ENCODE measurements around the gene MYO5A.
"Not testable (repeated sequence)": the region's sequence is repeated elsewhere in the genome, so short reads cannot be mapped to it uniquely, and the experiment has no call there.

Gene MYO5A

DNA sequence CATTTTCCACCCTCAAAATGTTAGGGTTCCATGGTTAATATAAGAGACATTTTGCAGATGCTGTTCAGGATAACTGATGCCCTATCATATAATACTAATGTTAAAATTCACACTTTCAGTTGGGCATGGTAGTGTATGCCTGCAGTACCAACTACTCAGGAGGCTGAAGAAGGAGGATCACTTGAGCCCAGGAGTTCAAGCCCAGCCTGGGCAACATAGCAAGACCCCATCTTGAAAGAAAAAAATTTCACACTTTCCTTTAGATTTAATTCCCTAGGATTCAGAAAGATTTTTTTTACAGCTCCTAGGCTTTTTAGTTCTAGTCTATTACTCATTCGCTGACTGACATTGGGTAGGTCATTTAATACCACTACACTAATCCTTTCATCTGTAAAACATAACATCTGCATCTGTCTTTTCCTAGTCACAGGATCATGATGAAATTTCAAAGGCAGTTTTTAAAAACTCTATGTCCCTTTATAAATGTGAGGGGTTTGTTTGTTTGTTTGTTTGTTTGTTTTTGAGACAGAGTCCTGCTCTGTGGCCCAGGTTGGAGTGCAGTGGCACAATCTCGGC, 103.7 kb downstream of the MYO5A start:
- in situ Hi-C loops (cut with MboI; ENCODE audit: low sequenced_read_pairs), result no loop called here

DNA sequence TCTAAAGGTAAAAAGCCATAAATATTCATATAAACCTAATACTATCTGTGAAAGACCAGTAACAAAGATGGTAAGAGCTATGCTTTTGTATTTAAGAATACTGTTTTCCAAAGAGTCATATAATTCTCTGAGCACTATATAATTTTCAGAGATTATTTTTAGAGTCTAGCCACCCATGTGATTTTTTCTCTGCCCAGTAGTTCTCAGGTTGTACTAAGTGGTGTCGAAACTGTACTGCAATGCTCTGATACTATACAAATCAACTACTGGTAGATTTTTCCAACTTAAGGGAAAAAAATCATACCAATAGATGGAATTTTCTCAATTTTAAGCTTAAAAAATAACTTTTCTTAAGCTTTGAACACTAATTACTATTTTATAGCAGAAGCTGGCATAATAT, 104.8 kb downstream of the MYO5A start:
- in situ Hi-C loops (cut with MboI; ENCODE audit: low sequenced_read_pairs), result no loop called here

DNA sequence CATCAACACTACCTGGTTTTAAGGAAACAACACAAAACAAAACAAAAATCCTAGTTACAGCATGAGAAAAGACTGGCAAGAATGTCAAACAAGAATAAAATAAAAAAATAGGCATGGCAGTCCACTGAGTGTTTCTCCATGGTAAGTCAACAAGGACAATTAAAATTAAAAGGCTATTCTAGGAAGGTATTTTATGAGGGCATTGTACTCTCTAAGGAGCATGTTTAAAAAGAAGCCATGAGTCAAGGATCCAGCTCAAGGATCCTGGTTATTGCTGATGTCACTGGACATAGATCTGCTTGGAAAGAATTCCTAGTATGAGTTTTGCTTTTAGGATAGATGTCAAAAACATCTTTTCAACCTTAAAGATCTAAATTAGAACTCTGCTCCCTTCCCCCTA, 106.7 kb downstream of the MYO5A start:
- in situ Hi-C loops (cut with MboI; ENCODE audit: low sequenced_read_pairs), result no loop called here

DNA sequence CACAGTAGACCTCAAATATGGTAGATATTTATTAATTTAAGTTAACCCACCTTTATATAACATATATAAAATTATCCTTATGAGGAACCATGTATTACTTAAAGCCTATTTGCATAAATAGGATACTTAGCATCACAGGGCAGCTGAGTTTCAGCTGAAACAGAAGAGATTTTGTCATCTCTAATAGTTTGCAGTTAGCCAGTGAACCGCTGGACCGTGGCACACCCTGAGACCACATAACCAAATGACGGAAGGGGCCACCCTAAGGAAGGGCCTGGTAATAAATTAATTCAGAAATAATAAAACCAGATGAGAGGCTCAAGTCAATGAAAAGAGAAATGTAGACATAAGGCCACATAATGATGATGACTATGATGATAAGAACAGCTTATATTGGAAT, 107.7 kb downstream of the MYO5A start:
- in situ Hi-C loops (cut with MboI; ENCODE audit: low sequenced_read_pairs), result no loop called here

DNA sequence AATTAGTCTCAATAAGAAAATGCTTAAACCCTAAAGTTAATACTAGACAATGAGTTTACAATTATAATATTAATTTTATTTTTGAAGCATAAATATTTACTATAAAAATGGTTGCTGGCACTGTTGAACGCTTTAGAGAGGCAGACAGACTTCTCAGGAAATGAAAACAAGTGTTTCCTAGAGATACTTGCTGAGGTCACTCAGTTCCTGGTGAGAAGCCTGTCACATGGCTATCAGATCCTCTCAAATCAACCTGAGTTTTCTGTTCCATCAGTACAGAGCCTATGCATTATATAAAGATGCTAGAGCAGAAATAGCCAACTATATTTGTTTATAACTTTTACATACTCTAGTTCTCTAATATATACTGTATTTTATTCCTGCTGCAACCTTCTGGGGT, 109.2 kb downstream of the MYO5A start:
- in situ Hi-C loops (cut with MboI; ENCODE audit: low sequenced_read_pairs), result no loop called here

DNA sequence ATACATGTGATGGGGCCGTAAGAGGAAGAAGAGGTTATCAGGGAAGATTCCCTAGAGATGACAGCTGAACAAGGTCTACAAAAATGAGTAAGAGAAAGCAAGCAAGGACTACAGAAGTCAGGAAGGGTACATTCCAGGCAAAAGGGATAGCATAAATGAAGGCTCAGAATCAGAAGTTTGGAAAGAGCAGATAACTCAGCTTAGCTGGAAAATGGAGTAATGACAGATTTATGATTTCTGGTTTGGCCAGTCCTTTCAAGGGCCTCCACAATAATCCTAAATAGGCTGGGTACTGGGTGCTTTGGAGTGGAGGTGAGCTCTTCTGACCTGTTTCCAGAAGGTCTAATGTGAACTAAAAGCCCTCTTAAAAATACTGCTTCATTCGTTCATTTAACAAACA, 110.7 kb downstream of the MYO5A start:
- in situ Hi-C loops (cut with MboI; ENCODE audit: low sequenced_read_pairs), result no loop called here

DNA sequence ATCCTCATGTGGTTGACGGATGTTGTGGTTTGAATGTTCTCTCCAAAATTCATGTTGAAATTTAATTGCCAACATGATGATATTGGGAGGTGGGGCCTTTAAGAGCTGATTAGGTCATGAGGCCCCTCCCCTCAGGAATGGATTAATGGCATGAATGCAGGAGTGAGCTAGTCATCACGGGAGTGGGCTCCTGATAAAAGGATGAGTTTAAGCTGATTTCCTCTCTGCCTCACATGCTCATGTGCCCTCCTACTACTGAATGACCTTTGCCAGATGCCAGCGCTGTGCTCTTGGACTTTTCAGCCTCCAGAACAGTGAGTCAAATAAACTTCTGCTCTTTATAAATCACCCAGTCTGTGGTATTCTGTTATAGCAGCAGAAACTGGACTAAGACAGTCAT, 111.2 kb downstream of the MYO5A start:
- in situ Hi-C loops (cut with MboI; ENCODE audit: low sequenced_read_pairs), result no loop called here

DNA sequence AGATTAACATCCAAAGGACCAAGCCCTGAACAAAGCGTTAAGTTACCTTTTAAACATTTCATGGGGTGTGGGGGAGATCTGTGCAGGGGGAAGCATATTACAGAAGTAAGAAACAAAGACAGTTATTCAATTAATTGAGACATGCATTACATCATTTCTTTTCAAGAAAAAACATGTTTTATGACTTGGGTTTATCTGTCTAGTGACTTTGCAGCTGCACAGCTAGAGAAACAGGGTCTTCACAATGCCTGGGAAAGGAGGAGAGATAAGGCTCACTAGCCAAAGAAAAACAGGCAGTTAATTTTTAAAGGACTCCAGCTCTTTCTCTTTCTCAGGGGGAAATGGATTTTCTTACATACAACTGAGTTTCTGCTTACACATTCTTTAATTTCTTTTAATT, 112.1 kb downstream of the MYO5A start:
- in situ Hi-C loops (cut with MboI; ENCODE audit: low sequenced_read_pairs), result not testable (repeated sequence)

DNA sequence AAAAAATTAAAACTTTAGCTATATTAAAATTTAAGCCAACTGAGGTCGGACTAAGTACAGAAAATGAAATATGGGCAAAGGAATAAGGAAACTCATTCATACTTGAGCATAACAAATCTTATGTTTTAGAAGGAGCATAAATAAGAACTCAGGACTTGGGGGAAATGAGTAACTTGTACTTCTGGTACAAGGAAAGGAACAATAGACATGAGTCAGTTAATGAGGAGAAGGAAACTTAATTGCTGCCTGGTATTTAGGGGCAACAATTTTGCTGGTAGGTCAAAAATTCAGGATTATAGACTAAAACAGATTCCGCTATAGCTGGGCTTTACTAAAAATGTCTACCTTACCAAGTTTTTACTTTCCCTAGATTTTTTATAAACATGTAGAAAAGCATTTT, 113.1 kb downstream of the MYO5A start:
- in situ Hi-C loops (cut with MboI; ENCODE audit: low sequenced_read_pairs), result no loop called here

DNA sequence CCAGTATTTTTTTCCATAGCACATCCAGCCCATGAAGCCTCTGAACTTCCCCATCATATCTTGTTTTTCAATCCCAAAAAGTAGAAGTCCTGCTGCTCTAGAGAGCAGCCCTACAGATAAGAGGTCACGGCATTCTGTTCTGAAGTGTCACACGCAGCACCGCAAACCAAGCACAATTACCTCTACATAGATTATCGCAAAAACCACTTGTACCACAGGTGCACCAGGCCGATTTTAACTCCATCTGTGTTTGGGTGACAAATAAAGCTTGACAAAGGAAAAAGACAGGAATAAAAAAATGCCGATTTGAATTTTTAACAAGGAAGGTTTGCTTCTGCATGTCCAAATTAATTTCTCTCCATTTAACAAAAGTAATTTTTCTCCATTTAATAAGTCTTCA, 113.7 kb downstream of the MYO5A start:
- in situ Hi-C loops (cut with MboI; ENCODE audit: low sequenced_read_pairs), result no loop called here

DNA sequence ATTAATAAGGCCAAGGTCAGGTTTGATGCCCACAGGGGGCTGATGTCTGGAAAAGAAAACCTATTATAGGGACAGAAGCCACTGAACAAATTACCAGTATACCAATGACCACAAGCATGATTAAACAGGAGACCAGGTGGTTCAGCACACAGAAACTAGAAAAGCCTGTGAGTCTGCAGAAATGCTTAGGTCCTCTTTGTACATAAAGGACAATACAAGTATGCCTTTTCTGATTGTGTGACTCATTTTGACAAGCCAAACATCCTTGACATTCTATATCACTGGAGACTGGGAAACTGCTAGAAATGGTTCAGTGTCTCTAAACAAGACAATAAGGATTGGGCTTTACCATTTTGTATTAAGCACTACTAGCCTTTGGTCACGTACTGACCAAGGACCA, 119.9 kb downstream of the MYO5A start:
- in situ Hi-C loops (cut with MboI; ENCODE audit: low sequenced_read_pairs), result no loop called here

DNA sequence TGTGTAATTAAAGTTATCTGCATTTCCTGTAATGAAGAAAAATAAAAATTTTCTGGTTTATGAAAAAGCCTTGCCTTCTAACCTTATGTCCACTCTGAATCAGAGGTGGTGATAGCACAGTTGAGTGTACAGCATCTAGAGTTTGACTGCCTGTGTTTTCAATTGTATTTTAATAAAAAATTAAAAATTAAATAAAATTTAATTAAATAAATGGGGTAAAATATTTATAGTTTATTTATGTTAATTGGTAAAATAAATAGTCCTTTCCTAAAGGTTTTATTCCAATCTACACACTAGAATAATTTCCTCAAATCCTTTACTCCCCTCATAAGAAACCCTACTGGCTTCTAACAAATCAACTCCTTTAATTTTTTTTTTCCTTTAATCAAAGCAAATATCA, 121.3 kb downstream of the MYO5A start:
- in situ Hi-C loops (cut with MboI; ENCODE audit: low sequenced_read_pairs), result no loop called here

DNA sequence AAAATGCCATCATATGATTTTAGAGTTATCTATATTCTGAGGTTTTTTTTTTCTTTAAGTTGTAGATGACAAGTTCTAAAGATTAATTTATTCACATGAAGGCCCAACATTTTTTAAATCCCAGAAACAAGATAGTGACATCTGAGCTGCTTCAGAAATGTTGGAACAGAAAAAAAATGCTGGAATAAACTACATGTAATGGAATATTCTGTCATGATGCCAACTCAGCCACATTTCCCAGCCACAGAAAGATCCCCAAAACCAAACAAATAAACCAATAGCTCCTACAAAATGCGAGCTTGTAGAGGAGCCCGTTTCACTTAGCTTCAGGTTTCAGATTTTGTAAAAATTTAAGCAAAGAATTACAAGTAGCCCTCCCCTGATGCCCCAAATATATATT, 122.1 kb downstream of the MYO5A start:
- in situ Hi-C loops (cut with MboI; ENCODE audit: low sequenced_read_pairs), result no loop called here

DNA sequence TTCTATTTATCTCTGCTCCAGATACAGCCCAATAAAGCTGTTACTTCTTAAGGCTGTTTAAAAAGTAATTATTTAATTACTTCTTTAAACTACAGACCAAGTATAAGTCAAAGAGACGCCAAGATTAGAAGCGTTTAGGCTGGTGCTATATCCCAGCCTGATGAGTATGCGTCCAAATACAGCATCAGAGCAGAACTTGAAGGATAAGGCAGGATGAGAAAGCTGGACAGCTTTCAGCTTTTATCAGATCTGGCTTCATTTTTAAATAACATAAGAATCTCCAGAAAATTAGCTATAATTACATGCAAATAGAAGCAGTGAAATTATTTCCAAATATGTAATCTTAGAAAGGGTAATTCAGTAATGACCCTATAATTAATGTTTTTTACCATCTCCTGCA, 122.8 kb downstream of the MYO5A start:
- in situ Hi-C loops (cut with MboI; ENCODE audit: low sequenced_read_pairs), result no loop called here

DNA sequence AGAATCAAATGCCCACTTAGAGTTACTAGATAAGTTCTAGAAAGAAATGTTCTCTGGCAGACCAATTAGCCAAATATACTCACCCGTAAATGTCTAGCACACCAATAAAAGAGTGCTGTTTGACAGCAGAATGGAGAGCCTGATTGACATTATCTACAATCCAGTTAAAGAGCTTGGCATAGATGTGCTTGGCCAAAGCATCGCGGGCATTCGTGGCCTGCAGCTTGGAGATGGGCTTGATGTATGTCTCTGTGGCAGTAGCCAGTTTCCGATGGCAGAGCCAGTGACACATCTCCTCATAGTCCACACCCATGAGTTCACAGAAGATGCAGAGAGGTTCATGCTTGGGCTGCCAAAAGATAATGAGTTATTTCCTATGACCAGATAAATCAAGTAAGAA, 131.6 kb downstream of the MYO5A start:
- in situ Hi-C loops (cut with MboI; ENCODE audit: low sequenced_read_pairs), result no loop called here

DNA sequence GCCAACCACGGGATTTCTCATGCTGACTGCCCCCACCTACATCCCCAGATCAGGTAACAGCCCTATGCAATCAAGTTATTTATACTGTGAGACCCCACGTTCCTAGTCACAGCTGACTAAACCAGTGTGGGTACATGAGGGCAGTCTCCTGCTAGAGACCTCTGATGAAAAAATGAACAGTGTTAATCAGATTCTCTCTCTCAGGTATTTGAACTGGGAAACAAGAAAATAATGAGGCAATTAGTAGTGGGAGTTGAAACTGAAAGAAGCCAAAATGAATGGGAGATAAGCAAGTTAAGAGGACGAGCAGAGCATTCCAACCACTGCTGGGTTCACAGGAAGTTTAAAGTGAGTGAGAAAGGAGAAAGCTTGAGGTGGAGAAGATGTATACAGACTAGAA, 134.6 kb downstream of the MYO5A start:
- in situ Hi-C loops (cut with MboI; ENCODE audit: low sequenced_read_pairs), result no loop called here

DNA sequence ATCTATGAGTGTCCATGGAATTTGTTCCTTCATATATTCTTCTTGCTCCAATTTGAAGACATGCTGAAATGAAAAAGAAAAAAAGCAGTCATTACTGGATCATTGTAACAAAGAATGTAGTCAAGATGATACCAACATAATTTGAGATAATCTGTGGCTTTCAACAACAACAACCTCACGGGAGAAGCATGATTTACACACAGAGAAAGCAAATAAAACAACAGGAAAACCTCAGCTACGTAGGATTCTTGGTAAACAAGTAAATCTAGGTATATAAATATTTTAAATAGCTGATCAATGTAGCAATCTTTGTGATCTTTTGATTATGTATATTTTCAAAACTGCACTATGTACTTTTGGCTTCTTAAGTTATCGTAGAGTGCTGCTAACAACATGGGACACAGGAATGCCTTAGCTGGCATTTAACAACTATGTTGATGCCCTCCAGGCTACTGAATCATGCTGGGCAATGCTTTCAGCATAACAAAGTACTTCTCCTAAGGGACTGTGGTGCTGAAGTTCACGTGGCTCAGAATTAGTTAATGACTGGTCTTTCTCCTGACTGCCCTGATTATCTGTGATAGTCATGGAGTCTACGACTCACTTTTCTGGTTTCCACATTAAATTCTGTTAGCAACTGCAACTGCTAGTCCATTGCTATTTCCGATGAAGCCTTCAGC, 136.5 kb downstream of the MYO5A start:
- in situ Hi-C loops (cut with MboI; ENCODE audit: low sequenced_read_pairs), result no loop called here

DNA sequence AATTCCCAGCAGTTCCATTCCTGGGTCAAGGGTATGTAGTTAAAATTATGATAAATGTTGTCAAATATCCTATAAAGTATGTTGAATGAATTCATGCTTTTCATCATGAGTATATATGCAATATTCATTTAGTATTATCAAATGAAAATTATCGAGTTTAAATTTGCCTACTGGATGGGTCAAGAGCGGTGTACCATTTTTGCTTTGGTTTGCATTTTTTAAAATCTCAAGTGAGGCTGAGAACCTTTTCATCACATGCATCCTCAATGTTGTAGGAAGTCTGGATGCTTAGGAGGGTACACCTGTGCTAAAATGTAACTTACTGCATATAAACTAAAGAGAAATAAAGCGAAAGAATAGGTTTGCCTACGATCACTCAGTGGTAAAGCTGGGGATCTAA, 137.6 kb downstream of the MYO5A start:
- in situ Hi-C loops (cut with MboI; ENCODE audit: low sequenced_read_pairs), result no loop called here

DNA sequence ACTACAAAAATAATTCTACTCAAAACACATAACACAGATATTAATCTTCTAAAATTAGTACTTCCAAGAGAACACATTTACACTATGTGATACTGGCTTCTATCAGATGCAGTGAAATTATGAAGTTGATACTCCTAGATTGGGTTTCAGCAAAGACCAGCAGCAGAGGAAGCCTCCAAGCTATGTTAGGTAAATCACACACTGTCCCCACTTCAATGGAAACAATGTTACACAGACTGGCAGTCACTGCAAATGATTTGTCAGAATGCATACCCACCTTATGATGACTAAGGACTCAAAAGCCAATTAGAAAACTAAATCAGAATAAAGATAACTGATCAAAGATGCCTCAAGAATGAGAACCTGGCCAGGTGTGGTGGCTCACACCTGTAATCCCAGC, 143.0 kb downstream of the MYO5A start:
- in situ Hi-C loops (cut with MboI; ENCODE audit: low sequenced_read_pairs), result no loop called here

DNA sequence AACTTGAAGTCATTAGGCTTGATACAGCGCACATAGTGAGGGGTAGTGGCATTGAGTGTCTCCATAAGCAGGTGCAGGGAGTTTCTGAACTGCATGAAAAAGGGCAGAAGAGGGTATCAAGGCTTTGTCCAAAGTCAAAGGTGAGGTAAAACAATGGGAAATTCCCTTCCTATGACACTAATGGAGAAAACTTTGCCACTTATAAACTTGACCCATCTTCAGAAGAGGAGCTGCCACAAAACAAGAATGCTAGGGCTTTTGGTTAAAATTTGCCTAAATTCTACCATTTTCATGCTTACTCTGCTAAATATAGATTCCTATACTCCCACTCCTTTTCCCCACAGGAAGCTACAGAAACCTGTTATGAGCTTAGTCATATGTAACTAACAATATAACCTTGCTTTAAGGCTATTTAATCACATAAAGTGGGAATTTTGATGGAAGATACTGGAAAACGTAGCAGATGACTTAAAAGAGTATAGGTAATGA, 145.5 kb downstream of the MYO5A start:
- in situ Hi-C loops (cut with MboI; ENCODE audit: low sequenced_read_pairs), result no loop called here

DNA sequence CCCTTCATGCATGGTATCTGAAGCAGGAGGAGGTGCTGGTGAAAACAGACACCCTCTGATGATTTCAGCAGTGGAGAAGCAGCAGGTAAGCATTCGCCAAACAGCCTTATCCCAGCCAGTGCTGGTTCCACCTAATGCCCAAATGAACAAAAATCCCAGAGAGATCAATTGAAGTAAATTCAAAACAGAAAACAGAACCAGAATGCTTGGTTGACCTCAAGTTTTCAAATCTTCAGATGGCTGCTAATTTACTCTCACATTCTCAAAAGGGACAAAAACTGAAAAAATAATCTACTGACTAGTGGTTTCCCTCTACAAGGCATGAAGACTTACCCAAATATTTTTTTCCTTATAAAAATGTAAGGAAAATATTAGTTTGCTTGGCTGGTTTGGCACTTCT, 146.0 kb downstream of the MYO5A start:
- in situ Hi-C loops (cut with MboI; ENCODE audit: low sequenced_read_pairs), result no loop called here

DNA sequence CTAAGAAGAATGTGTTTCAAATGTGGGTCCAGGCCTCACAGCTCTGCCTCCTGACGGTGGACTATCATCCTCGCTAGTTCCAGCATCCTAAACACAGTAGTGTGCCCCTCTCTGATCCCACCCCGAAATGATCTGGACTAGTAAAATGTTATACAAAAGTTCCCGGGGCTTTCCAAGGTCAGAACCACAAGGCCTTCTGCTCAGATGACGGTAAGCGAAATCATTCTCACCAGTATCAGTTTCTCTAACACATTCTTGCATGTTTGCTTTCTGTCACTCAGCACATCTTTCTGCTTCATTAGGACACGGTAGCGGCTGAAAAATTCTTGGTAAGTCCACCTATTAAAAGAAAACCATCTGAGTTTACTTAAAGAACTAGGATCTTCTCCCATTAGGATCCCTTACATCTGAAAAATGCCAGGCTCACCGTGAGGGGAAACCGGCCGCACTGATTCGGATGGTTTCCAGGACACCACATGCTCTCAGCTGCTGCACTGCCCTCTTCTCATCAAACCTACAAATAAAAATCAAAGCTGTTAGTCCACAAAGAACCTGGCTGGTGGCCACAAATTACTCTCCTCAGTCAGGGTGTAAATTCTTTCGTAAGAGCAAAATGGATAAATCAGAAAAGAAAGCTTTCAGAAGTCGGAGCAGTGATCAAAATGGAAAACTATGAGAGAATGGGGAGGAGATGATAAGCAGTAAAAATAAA, 149.1 kb downstream of the MYO5A start:
- in situ Hi-C loops (cut with MboI; ENCODE audit: low sequenced_read_pairs), result no loop called here
